HepG2 (cell line): ENCODE measurements around the gene FANCM. TPM values are rescaled to one million over a fixed set of nuclear protein-coding genes. Genes with fewer than 3 reads are reported as not detected.

Source experiments
- CBX1 ChIP-seq: IDR thresholded peaks from one replicate; pipeline ENCODE4 v1.6.1; 2016; ENCODE audit warnings: antibody characterized with exemption, low read depth
- DPF2 ChIP-seq: sonication (generic); formaldehyde crosslinking; IDR thresholded peaks from 2 replicates; pipeline ENCODE4 v1.4.0; 2020; ENCODE audit warnings: mild to moderate bottlenecking, low read depth, missing genetic modification reagents, borderline replicate concordance
- JARID2 ChIP-seq: sonication (generic); formaldehyde crosslinking; IDR thresholded peaks from 2 replicates; pipeline ENCODE4 v1.8.1; 2023; ENCODE audit warnings: missing genetic modification reagents, inconsistent platforms; ENCODE audit not compliant: insufficient replicate concordance
- NCOA2 ChIP-seq: sonication (generic); formaldehyde crosslinking; IDR thresholded peaks from 2 replicates; pipeline ENCODE4 v1.8.0; 2022; ENCODE audit warnings: inconsistent platforms
- NFYB ChIP-seq: sonication (generic); formaldehyde crosslinking; IDR thresholded peaks from 2 replicates; pipeline ENCODE4 v1.4.0; 2020; ENCODE audit warnings: missing genetic modification reagents
- RFX1 ChIP-seq: fragments of 450-650 bp; IDR thresholded peaks from 2 replicates; pipeline ENCODE4 v1.6.1; 2017
- RXRB ChIP-seq: IDR thresholded peaks from 2 replicates; pipeline ENCODE4 v1.6.1; 2016; ENCODE audit warnings: borderline replicate concordance, missing genetic modification reagents, missing compliant biosample characterization
- SMC3 ChIP-seq: IDR thresholded peaks from 2 replicates; pipeline ENCODE4 v1.6.1; 2011; ENCODE audit warnings: low read length, improper control_type of control experiment
- ZNF264 ChIP-seq: sonication (generic); formaldehyde crosslinking; IDR thresholded peaks from 2 replicates; pipeline ENCODE4 v1.4.0; 2020; ENCODE audit warnings: missing genetic modification reagents
- ZNF543 ChIP-seq: sonication (generic); formaldehyde crosslinking; IDR thresholded peaks from 2 replicates; pipeline ENCODE4 v1.4.0; 2020; ENCODE audit warnings: mild to moderate bottlenecking, missing genetic modification reagents
- ZNF557 ChIP-seq: sonication (generic); formaldehyde crosslinking; IDR thresholded peaks from 2 replicates; pipeline ENCODE4 v1.4.0; 2020; ENCODE audit warnings: missing genetic modification reagents
- polyA plus RNA-seq, 8 experiments: library from polyadenylated mRNA; depleted of rRNA in 3 of 8; stranded (reverse) in 7 of 8; unstranded in 1 of 8; fragments of >200 nt; fragmentation: Illumina TruSeq in 4 of 8; extraction: Trizol in 4 of 8; gene quantifications; 2 replicates each; pipeline versions ENCODE4 v1.2.1 to v1.2.3, GENCODE V29; 2011 to 2016; ENCODE audit warnings: low read depth in 4 of 8, missing spikeins in 1 of 8, mixed read lengths in 1 of 8; ENCODE audit not compliant: insufficient read depth in 1 of 8
- total RNA-seq, 5 experiments: library from RNA; depleted of rRNA; stranded (reverse); fragments of >200 nt; fragmentation: Illumina TruSeq; extraction: Trizol; gene quantifications; 2 replicates each; pipeline ENCODE4 v1.2.3, GENCODE V29; 2016; ENCODE audit warnings: low read depth in 1 of 5
- TF ChIP-seq, protein P1 (sequence below): IDR thresholded peaks from 2 replicates; pipeline ENCODE4 v1.6.1; 2016; ENCODE audit warnings: low read depth, missing genetic modification reagents, missing compliant biosample characterization
- TF ChIP-seq, protein P2 (sequence below): sonication (generic); formaldehyde crosslinking; IDR thresholded peaks from 2 replicates; pipeline ENCODE4 v1.8.1; 2023; ENCODE audit warnings: mild to moderate bottlenecking, missing genetic modification reagents, borderline replicate concordance
- TF ChIP-seq, protein P3 (sequence below): sonication (generic); formaldehyde crosslinking; IDR thresholded peaks from 2 replicates; pipeline ENCODE4 v1.4.0; 2020; ENCODE audit warnings: missing genetic modification reagents, borderline replicate concordance
- TF ChIP-seq, protein P4 (sequence below): sonication (generic); formaldehyde crosslinking; IDR thresholded peaks from 2 replicates; pipeline ENCODE4 v1.5.1; 2020; ENCODE audit warnings: mild to moderate bottlenecking, missing genetic modification reagents, moderate library complexity
- TF ChIP-seq, protein P5 (sequence below): sonication (generic); formaldehyde crosslinking; IDR thresholded peaks from 2 replicates; pipeline ENCODE4 v1.4.0; 2020; ENCODE audit warnings: missing genetic modification reagents, mild to moderate bottlenecking, borderline replicate concordance

The FANCM gene
- total and polyA plus RNA-seq, 2 of the 13 experiments (the other 11 are each of a cell fraction or from before 2014, with no cell fraction given) = 2.6 to 10.4 TPM

DNA sequence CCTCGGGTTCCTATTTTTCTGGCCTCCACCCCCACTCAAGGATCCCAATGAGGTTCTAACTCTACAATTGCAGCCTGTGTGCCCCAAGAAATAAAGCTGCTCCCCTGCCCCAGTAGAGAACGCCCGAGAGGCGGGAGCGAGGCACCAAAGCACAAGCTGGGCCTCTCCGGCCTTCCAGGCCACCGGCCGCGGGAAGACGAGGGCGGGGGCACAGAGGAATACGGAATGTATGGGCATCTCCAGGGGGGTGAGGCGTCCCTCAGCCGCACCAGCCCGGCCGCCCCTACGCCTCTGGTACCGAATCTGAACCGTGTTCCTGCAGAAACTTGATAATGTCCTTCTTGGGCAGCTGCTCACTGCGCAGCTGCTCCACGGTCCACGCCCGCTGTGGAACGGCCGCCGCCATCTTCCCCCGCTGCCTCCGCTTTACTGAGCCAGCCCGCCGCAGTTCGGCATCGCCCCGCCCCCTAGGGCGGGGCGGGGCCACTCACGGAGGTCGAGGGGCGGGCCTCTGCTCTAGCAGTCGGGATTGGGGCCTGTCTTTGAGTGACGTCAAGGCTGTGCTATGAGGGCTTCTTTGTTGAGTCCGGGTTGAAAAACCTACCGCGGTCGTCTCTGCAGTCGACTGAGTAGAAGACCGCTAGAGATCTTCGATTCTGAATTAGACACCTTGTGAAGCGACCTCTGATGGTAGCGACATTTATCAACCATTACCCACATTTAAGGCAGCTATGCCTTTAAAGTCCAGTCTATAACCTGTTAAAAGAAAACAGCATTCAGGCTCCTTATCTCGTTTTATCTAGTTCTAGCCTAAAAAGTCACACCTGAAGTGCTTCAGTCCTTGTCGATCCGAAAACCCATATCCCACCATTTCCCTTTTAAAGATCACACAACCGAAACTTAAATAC lies 1.4 kb upstream of the FANCM start, which contains the start of gene FKBP3 (continued):
- TF ChIP-seq, protein P1, sequence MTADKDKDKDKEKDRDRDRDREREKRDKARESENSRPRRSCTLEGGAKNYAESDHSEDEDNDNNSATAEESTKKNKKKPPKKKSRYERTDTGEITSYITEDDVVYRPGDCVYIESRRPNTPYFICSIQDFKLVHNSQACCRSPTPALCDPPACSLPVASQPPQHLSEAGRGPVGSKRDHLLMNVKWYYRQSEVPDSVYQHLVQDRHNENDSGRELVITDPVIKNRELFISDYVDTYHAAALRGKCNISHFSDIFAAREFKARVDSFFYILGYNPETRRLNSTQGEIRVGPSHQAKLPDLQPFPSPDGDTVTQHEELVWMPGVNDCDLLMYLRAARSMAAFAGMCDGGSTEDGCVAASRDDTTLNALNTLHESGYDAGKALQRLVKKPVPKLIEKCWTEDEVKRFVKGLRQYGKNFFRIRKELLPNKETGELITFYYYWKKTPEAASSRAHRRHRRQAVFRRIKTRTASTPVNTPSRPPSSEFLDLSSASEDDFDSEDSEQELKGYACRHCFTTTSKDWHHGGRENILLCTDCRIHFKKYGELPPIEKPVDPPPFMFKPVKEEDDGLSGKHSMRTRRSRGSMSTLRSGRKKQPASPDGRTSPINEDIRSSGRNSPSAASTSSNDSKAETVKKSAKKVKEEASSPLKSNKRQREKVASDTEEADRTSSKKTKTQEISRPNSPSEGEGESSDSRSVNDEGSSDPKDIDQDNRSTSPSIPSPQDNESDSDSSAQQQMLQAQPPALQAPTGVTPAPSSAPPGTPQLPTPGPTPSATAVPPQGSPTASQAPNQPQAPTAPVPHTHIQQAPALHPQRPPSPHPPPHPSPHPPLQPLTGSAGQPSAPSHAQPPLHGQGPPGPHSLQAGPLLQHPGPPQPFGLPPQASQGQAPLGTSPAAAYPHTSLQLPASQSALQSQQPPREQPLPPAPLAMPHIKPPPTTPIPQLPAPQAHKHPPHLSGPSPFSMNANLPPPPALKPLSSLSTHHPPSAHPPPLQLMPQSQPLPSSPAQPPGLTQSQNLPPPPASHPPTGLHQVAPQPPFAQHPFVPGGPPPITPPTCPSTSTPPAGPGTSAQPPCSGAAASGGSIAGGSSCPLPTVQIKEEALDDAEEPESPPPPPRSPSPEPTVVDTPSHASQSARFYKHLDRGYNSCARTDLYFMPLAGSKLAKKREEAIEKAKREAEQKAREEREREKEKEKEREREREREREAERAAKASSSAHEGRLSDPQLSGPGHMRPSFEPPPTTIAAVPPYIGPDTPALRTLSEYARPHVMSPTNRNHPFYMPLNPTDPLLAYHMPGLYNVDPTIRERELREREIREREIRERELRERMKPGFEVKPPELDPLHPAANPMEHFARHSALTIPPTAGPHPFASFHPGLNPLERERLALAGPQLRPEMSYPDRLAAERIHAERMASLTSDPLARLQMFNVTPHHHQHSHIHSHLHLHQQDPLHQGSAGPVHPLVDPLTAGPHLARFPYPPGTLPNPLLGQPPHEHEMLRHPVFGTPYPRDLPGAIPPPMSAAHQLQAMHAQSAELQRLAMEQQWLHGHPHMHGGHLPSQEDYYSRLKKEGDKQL (CRISPR knock-in tag) = no peak
- TF ChIP-seq ZNF557 (CRISPR knock-in tag) = no peak
- TF ChIP-seq CBX1 = no peak
- TF ChIP-seq, protein P2, sequence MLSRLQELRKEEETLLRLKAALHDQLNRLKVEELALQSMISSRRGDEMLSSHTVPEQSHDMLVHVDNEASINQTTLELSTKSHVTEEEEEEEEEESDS (CRISPR knock-in tag) = 0 out of 2 replicates have a peak, but pooled peaks have one; percentile 49
- no peak for TF ChIP-seq DPF2 (CRISPR knock-in tag)
- TF ChIP-seq SMC3 = no peak; the same call in 1 of the 2 replicates
- TF ChIP-seq, protein P3, sequence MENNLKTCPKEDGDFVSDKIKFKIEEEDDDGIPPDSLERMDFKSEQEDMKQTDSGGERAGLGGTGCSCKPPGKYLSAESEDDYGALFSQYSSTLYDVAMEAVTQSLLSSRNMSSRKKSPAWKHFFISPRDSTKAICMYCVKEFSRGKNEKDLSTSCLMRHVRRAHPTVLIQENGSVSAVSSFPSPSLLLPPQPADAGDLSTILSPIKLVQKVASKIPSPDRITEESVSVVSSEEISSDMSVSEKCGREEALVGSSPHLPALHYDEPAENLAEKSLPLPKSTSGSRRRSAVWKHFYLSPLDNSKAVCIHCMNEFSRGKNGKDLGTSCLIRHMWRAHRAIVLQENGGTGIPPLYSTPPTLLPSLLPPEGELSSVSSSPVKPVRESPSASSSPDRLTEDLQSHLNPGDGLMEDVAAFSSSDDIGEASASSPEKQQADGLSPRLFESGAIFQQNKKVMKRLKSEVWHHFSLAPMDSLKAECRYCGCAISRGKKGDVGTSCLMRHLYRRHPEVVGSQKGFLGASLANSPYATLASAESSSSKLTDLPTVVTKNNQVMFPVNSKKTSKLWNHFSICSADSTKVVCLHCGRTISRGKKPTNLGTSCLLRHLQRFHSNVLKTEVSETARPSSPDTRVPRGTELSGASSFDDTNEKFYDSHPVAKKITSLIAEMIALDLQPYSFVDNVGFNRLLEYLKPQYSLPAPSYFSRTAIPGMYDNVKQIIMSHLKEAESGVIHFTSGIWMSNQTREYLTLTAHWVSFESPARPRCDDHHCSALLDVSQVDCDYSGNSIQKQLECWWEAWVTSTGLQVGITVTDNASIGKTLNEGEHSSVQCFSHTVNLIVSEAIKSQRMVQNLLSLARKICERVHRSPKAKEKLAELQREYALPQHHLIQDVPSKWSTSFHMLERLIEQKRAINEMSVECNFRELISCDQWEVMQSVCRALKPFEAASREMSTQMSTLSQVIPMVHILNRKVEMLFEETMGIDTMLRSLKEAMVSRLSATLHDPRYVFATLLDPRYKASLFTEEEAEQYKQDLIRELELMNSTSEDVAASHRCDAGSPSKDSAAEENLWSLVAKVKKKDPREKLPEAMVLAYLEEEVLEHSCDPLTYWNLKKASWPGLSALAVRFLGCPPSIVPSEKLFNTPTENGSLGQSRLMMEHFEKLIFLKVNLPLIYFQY (CRISPR knock-in tag) = peak; percentile 17; the same call in 1 of the 2 replicates
- TF ChIP-seq, protein P4, sequence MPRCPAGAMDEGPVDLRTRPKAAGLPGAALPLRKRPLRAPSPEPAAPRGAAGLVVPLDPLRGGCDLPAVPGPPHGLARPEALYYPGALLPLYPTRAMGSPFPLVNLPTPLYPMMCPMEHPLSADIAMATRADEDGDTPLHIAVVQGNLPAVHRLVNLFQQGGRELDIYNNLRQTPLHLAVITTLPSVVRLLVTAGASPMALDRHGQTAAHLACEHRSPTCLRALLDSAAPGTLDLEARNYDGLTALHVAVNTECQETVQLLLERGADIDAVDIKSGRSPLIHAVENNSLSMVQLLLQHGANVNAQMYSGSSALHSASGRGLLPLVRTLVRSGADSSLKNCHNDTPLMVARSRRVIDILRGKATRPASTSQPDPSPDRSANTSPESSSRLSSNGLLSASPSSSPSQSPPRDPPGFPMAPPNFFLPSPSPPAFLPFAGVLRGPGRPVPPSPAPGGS (CRISPR knock-in tag) = peak; percentile 47; the same call in 1 of the 2 replicates
- TF ChIP-seq JARID2 (CRISPR knock-in tag) = no peak
- TF ChIP-seq, protein P5, sequence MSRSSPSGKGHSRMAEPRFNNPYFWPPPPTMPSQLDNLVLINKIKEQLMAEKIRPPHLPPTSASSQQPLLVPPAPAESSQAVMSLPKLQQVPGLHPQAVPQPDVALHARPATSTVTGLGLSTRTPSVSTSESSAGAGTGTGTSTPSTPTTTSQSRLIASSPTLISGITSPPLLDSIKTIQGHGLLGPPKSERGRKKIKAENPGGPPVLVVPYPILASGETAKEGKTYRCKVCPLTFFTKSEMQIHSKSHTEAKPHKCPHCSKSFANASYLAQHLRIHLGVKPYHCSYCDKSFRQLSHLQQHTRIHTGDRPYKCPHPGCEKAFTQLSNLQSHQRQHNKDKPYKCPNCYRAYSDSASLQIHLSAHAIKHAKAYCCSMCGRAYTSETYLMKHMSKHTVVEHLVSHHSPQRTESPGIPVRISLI = no peak
- peak; percentile 8; the same call in 1 of the 2 replicates for TF ChIP-seq RXRB (CRISPR knock-in tag)
- no peak for TF ChIP-seq ZNF264
- TF ChIP-seq ZNF543 (CRISPR knock-in tag) = peak; percentile 80
- peak; percentile 93 for TF ChIP-seq NFYB (CRISPR knock-in tag)
- TF ChIP-seq NCOA2 (CRISPR knock-in tag) = no peak
- TF ChIP-seq RFX1 = no peak
